GM19452 (cell line): Measurements from ENCODE around the gene TBC1D30.

ENCODE experiments used
- ATAC-seq: cut with Tn5 transposase; IDR thresholded peaks from one replicate; pipeline ENCODE4 v1.9.1; 2021; ENCODE audit not compliant: unreplicated experiment

TBC1D30 gene

DNA sequence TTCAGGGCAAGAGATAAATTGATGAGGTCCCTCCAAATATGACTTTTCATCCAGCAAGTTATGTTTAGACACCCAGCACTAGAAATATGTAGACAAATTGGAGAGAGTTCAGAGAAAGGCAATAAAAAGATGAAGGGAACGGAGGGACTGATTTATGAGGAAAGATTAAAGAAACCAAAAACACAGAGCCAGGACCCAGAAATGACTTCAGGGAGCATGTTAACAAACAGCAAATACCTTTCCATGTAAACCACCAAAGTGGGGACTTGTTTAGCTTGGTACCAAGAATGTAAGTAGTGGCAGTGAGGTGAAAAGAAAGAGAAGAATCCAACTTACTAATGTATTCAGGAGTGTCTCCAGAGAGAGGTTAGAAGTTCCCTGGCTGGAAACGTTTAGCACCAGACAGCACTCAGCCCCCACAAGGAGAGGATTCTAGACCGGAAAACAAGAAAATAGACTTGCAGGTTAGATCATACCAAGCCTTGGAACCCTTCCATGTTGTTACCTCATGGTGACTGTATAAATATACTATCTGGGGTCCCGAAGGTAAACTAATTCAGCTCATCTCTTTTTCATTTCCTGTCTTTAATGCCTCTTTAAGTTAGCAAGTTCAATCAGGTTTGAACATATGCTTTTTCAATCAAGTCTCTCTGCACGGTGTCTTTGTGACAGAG lies 79.2 kb downstream of the TBC1D30 start:
- no peak for ATAC-seq

DNA sequence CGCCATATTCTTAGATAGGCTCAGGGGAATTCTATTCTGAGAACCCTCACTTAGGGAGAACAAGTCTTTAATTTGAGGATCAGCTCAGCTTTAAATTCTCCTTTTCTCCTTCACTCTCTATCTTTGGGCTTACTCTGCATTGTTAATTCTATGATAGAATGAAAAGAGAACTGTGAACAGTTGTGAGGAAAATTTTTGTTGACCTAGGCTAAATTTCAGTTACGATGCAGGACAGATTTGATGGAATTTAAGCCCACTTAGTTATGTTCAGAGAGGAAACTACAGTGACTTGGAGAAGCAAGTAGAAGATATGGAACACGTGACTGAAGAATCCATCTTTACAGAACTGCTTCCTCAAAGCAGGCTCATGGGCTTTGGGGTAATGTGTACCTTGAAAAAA lies 82.7 kb downstream of the TBC1D30 start:
- ATAC-seq = no peak

DNA sequence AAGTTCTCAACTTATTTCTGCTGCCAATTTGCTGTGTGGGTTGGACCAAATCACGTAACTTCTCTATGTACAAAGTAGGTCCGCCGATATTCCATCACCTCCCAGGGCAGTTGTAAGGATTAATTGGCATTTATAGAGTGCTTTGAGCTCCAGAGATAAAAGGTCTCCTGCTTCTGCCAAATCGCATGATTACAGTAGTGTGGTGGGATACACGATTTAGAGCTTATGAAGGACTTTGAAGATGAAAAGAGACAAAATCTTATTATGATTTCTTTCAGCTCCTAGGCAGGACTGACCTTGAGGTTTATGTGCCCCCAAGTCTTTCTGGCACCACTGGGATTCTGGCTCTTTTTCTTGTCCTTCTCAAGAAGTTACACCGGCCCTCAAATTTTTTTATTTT lies 84.7 kb downstream of the TBC1D30 start:
- no peak for ATAC-seq

DNA sequence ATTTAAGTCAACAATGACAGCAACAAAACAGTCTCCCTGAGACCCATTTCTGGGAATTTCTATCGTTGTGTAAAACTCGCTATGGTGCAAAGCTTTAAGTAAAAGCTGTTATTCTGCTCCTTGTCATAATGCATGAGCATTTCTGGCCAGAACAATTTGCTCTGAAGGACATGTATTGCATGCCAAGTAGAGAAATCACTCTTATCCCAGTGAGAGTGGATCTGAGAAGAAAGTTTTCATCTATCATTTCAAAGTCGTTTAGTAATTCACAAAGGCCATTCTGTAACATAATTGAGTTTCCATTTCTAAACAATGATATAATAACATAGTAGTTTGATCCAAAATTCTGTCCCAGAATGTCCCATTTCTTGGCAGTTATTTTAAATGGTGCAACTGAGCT lies 86.6 kb downstream of the TBC1D30 start:
- no peak for ATAC-seq

DNA sequence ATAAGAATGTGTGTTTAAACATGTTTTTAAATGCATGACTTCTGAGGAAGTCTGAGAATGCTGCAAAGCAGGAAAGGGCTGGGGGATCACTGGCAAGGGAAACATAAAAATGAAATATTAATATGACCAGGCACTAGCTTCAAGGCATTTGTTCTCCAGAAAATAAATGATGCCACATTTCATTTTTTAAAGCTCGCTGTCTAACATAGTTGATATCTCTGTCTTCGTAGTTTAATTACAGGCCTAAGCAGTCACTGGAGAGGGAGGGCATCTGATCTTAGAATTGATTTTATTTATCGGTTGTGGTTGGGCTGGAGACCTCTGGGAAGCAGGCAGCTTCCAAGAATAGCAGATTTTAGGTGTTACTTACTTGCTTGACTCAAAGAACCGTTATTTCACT lies 87.5 kb downstream of the TBC1D30 start:
- ATAC-seq = no peak

DNA sequence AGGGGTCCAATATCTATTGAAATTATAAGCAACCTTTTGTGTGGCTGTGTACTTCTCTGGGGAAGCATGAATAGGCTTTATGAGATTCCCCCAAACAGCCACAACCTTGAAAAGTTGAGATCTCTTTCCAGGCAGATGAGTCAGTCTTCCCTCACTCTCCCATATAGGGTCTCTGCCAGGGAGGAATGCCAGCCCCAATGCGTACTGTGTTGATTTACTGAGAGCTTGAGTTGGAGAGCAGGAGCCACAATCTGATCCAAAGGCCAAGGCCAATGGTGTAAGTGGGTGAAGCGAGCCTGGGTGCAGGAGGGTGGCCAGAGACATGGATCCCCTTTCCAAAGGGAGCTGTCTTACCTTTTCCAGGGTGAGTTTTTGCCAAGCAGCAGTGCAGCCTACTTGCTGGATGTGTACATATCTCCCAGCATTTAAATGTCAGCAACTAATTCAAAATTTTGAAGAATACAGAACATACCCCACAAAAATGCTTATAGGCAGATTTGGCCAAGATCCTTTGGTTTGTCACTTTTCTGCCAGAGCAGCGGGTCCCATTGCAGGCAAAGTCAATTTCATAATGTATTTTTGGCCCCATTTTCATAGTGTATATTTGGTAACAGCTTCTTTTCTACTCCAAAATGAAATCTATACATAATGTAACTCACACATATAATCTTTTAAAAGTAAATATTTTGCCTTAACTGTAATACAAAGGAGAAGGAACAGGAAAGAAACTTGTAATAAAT lies 88.2 kb downstream of the TBC1D30 start:
- ATAC-seq = no peak

DNA sequence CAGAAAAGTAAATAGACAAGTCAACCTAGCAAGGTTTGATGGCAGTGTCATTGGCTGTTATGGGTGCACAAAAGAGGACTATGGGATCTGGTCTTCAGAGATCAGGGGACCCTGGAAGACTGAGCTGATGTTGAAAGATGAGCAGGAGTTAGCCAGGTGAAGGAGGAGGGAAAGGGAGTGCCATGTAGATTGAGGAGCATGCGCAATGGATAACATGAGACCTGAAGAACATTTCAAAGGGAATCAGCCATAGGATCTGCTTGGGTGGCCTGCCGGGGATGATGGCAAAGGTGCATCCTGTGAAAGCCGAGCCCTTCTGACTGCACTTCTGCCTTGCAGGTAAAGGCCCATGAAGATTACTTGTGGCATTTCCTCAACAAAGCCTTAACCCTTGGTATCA lies 90.8 kb downstream of the TBC1D30 start:
- ATAC-seq = no peak

DNA sequence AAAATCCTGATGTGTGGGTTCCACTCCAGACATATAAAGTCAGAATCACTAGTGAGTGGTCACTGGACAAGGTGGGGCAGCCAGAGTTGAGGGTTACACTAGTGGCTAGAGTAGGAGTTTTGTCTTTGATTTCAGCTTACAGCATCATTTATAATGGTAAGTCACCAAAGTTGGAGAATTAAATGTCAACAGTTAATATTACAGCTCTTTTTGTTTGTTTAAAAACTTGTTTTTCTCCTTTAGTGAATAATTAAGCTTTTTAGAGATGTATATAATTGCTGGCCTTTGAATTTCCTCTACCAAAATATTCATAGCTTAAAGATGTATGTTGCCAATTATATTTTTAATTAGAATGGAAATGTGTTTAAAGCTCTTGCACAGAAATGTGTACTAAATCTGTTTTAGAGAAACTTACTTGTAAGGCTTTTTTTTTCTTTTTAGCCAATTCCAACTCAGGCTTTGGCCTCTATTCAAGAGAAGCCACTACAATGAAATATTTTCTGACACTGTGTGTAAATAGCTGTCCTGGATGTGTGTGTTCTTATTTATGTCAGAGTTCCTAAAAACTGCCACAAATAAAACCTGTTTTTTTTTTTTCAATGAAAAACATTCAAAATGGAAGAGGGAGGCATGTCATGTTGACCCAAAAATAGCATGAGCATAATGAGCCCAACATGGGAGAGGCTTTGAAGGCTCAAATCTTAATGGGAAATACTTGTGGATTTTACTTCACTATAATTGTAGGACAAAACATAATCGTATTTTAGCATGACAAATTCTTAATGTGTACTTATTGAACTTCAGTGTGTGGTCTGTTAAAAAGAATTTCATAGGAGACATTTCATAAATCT lies 92.2 kb downstream of the TBC1D30 start:
- no peak for ATAC-seq

DNA sequence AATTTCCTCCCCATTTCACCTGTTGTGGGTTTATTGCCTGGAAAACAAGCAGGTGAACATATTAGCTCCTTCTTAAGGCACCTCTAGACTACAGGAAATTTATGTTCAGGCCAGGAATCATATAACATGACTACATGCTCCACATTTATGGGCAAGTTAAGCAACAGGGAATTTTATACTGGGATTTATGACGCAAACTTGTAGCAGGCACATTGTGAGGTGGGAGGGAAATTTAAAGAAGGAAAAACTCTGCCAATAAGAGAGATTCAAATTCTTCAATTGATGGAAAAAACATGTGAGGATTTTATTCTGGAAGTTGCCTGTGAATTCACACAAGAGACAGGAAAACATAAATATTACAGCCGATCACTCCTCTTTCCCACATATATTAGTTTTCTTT lies 93.9 kb downstream of the TBC1D30 start:
- no peak for ATAC-seq

DNA sequence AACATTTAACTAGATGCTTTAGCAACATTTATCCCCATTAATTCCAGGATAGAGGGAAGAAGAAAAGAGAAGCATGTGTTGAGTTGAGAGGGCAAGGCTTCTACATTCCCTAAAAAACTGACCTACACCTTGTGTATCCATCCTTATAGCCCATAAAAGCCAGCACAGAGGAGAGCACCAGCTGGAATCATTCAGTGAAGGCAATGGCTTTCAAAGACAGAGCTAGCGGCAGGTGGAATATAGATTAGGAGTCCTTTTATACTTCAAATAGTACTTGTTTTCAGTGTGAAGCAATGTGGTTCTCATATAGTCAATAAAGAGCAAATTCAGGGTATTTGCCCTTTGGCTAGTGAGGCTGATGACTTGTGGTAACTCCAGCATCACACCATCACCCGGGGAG lies 94.4 kb downstream of the TBC1D30 start:
- no peak for ATAC-seq

DNA sequence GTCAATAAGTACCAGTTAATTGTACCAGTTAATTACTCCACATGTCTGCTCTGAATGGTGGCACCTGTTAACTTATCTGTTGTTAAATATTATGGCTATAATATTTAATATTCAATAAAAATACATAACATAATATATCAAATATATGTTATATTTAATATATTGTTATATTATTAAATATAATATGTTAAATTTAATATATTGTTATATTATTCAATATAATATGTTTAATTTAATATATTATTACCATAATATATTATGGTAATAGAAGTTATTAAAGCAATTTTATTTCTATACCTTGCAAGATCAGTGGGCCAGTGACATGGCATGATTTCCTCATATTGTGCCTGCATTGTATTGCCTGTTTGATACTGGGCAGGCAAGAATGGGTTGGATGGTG lies 98.4 kb downstream of the TBC1D30 start:
- ATAC-seq = no peak

DNA sequence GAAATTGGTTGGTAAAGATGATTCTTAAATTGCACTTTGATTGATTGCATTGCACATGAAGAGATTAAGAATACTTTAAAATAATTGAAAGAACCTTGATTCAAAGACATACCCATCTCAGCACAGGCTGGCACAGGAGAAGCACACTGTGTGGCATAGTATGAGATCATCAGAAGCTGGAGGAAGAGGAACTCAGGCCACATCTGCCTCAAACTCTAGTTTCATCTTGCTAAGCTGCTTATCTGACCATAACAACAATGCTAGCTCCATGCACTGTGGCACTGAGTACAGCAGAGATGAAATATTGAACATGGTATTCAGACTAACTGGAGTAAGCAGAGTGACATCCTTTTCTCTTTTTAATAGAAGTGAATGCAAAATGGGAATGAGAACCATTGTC lies 99.1 kb downstream of the TBC1D30 start:
- ATAC-seq = no peak
